GM19455 (cell line): ENCODE data around the gene DPP4.
"Not testable (repeated sequence)": the region's sequence is repeated elsewhere in the genome, so short reads cannot be mapped to it uniquely, and the experiment has no call there.

Experiments
- ATAC-seq: cut with Tn5 transposase; IDR thresholded peaks from one replicate; pipeline ENCODE4 v1.9.1; 2021; ENCODE audit not compliant: unreplicated experiment

Gene DPP4

DNA sequence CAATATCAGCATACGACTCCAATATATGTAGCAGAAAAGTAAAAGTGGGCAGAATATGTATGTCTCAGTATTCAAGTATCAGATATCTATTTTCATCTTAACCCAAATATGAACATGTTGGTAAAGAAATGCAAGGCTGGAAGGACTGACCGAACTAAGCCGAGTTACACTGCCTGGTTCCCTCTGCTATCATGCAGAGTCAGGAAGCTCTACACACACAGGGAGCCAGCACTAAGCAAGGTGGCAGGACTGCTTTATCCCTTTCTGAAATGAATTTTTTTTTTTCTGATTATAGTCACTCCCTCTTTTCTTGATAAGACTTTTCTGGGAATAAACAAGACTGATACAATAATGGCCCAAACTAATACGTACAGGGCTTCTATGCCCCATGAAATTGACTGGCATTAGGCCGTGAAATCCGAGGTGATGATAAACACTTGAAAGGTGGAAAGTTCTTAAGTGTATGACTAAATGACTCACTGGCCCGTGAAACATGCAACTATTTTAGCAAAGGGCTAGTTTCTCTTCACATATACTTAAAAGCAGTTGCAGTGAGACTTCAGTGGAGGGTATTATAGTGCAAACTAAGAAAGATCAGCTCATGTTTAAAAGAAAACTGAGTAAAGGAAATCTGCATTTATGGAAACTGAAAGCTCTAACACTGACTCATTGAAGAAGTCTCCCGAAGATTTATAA lies 14.9 kb downstream of the DPP4 start:
- ATAC-seq = peak; percentile 63

DNA sequence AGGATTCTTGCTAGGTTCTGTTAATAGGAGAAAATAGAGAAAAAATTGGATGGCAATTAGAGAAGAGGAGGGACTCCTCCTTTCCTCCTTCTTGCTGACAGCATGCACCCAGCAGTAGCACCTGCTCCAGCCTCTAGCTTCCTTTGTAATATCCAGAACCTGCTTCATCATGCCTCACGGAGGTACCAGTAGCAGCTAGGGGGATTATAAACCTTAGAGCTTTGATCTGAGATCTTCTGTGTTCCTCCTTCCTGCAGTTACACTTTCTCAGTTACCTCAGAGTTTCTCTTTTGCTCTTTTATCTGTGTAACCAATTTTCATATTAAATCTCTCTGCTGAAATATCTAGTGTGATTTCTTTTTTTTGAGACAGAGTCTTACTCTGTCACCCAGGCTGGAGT lies 16.6 kb downstream of the DPP4 start:
- no peak for ATAC-seq

DNA sequence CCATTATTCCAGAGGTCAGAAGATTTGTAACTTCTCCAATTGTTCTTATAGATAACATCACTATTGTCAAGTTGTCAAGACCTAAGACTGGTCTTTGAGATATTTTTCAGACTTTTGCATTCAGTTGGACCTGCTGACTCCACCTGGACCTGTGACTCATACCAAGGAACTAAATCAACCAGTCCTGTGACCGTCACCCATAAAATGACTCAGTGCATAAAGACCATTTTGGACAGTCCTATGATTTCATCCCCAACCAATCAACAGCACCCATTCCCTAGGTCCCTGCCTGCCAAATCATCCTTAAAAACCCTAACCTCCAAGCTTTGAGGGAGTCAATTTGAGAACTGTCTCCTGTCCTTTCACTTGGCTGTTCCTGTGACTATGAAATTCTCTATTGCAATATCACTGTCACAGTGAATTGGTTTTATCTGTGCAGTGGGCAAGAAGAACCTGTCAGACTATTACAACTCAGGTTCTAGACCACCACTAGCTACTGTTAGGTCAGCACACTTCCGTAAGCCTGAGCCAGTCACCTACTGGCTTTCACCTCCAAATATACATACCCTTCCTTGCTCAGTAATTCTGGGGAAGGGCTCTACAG lies 17.1 kb downstream of the DPP4 start:
- no peak for ATAC-seq

DNA sequence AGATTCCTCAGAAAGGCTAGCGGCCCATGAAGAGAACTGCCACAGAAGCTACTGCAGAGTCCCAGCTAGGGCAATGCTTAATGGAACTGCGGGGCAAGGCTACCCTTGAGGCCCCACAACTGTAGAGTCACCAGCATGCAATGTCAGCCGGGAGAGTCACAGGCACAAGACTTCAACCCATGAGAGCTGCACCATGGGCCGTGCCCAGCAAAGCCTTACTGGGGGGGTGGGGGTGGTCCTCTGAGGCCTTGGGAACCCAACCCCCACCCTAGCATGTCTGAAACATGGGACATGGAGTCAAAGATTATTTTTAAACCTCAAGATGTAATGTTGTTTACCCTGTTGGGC lies 20.2 kb downstream of the DPP4 start:
- ATAC-seq = no peak

- ATAC-seq = no peak
These were observed 20.8 kb downstream of the DPP4 start for GRCh38 chr2:162053066-162053807.

- no peak for ATAC-seq
These were observed 23.5 kb downstream of the DPP4 start for GRCh38 chr2:162050513-162050961.

- not testable (repeated sequence) for ATAC-seq
These were observed 24.9 kb downstream of the DPP4 start for GRCh38 chr2:162049089-162049488.

DNA sequence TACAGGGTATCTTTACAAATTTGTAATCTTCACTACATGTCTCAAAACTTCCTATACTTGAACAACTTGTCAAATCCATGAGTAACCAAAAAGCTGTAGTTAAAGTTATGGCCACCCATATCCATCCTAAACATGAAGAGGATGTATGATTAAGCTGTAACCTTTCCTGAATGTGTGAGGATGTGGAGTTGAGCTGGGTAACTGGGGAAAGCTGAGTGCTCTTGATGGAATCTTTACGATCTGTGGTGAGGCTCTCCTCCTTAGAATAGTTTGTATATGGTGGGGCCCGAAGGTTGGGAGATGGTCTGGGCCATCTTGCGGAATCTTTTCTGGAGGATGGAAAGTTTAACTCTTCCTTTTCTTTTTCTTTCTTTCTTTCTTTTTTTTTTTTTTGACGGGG lies 29.4 kb downstream of the DPP4 start:
- no peak for ATAC-seq

DNA sequence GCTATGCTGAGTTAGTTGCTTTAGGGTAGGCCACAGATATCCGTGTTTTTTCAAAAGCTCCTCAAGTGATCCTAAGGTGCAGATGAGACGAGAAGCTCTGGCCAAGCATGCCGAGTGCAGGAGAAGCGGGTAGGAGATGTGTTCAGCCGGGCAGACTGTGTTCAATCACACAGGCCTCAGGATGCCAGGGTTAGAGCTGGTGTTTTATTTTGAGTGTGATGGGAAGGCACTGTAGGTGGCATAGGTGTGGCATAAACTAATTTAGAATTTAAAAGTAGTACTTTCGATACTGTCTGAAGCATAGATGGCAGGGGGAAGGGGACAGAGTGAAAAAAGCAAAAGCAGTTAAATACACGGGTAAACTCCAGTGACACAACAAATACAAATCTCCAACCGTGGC lies 30.9 kb downstream of the DPP4 start:
- no peak for ATAC-seq

GRCh38 chr2:162041485-162041884 lies 32.5 kb downstream of the DPP4 start:
- ATAC-seq = no peak

DNA sequence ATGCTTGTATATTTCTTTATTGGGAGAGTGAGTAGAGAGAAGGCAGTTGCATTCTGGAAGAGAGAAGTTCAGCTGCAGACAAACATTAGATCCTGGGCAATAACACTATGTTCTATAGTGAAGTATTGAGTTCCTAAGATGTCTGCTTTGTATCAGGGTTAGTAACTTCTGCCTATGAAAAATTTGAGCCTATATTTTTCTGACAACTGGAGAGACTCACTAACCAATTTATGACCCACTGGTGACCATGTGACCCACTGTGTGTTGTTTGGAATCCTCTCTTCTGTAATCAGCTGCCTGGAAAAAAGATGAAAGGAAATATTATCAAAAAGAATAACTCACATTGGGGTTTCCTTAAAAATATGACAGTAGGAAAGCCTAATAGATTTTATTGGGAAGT lies 35.3 kb downstream of the DPP4 start:
- no peak for ATAC-seq

- no peak for ATAC-seq
These were observed 36.1 kb downstream of the DPP4 start for GRCh38 chr2:162037886-162038285.

DNA sequence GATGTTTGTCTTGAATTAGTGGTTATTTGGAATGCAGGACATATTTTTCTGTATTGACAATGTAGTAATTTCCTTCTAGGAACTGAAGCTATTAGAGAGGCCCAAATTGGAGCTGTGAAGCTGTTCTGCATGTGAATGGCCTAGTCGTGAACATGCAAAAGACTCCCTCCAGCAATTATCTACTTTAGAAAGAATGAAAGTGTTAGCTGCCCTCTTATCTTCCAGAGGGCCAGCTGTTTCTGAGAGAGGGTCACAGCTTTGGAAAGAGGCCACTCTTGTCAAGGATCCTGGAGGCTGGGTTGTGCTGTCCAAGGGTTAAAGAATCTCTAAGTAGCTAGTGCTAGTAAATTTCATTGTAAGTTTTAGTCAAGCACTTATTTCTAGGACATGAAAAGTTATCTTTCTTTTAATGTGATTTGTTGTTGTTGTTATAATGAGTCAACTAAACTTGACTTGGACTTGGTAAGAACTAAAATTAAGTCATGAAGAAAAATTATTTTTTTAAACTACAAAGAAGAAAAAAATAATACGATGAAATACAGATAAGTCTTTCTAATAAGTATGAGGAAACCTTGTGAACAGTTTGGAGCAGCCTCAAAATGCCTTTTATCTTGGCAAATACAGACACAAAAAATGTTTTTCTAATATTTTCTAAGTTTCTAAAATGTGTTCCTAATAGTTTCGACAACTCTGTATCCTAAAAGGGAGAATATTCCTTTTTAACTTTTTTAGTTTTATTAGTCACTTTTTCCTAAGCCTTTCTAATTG lies 36.8 kb downstream of the DPP4 start:
- no peak for ATAC-seq

- ATAC-seq = no peak
These were observed 38.0 kb downstream of the DPP4 start for GRCh38 chr2:162035981-162036380.

GRCh38 chr2:162030363-162031190 lies 43.4 kb downstream of the DPP4 start:
- no peak for ATAC-seq

DNA sequence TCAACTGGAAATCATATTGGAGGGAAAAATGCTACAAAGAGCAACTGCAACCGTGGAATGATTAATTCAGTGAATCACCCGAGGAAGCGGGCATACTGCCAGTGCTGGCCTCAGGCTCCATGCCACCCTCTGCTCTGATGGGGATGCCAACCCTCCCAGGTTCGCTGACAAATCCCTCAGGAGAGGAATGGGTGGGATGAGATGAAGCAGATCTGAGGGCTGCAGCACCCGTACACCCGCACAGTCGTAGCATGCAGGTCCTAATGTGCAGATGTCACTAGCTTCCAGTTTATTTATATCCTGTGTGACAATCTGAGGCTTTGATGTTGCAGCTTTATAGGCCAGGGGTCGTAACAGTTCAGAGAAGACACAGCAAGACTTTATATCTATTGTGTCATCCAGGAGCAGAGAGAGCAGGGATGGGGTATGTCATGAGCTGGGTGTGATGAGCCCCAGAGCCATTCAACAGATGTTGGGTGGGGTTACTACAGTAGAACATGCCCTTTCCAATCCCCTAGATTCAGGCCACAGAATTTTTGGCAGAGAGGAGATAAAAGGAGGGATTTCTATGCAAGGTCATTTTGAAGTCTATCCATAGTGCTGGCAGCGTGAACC lies 44.6 kb downstream of the DPP4 start:
- no peak for ATAC-seq

- no peak for ATAC-seq
These were observed 45.5 kb downstream of the DPP4 start for GRCh38 chr2:162028511-162028910.

GRCh38 chr2:162025121-162025911 lies 48.7 kb downstream of the DPP4 start:
- ATAC-seq = no peak

DNA sequence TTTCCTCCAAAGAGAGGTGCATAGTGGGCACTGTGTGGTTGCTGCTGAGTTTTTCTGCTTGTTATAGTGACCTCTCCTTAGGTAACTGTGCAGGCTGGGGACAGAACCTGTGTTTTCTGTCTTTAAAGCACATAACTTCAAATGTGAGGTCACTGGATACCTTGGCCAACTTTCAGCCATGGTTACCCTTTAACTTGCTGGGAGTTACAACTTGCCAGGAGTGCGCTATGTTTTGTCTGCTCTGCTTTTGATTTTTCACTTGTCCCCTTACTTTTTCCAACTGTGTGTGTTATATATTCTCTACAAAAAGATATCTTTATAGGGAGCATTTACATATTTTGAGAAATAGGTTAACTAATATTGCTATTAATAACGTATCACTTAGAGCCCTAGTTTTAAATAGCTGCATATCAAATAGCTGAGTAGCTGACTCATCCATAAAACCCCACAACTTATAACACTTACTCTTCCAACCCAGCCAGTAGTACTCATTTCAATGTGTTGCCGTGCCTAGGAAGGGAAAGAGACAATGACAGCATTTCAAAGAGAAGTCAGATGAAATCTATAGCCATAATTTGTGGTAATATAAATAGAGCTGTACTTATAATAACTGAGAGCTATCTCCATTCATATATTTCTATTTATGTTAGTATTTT lies 51.6 kb downstream of the DPP4 start:
- ATAC-seq = no peak
